Measurements from ENCODE around the gene PDE6A.

PDE6A gene

GRCh38 chr5:149823375-149823774 lies 121.2 kb downstream of the PDE6A start:
- TF ChIP-seq CTCF (conservative IDR thresholded peaks at IDR 0.05; ENCODE audit: low read length) = no peak
- TF ChIP-seq EZH2phosphoT487 (IDR thresholded peaks at IDR 0.05; ENCODE audit: borderline replicate concordance) = no peak
- Histone ChIP-seq H3K4me2 (ENCODE audit: low read depth, low read length, poor library complexity, severe bottlenecking) (no peak overlapping the region), H3K9ac (ENCODE audit: low read depth, low read length, poor library complexity, severe bottlenecking) (no peak overlapping the region), H3K9me3 (ENCODE audit: insufficient read depth, low read depth, low read length) (no peaks in the 10 kb centered on the region), H4K20me1 (ENCODE audit: insufficient read depth, low read length, poor library complexity, severe bottlenecking) (no peaks in the 10 kb centered on the region), H3K4me1 (ENCODE audit: insufficient read depth, low read length, poor library complexity, severe bottlenecking) (no peaks in the 10 kb centered on the region), H2AFZ (ENCODE audit: low read length) (no peak overlapping the region), H3K27me3 (ENCODE audit: insufficient read depth, low read length, poor library complexity, severe bottlenecking) (no peaks in the 10 kb centered on the region), H3K4me3 (ENCODE audit: low read length, poor library complexity, severe bottlenecking) (no peak overlapping the region), H3K36me3 (ENCODE audit: insufficient read depth, low read length) (peaks cover 9% of the 10 kb centered on the region; the same call in 1 of the 2 replicates), H3K9me2 (replicated peaks; ENCODE audit: low read depth, low read length) (no peaks in the 10 kb centered on the region), H3F3A (ENCODE audit: low read depth) (no peaks in the 10 kb centered on the region), H3K79me2 (ENCODE audit: insufficient read depth, low read length) (no peaks in the 10 kb centered on the region)

- Histone ChIP-seq H3K4me3 (ENCODE audit: low read length, poor library complexity, severe bottlenecking) (no peak overlapping the region), H3K9ac (ENCODE audit: low read depth, low read length, poor library complexity, severe bottlenecking) (no peak overlapping the region)
- no peak for TF ChIP-seq CTCF (conservative IDR thresholded peaks at IDR 0.05; ENCODE audit: low read length)
- no peak for TF ChIP-seq EZH2phosphoT487 (IDR thresholded peaks at IDR 0.05; ENCODE audit: borderline replicate concordance)
Observed at GRCh38 chr5:149822301-149822700, 122.3 kb downstream of the PDE6A start.

GRCh38 chr5:149820536-149821510 lies 123.8 kb downstream of the PDE6A start:
- H3K4me1 ChIP-seq (ENCODE audit: insufficient read depth, low read length, poor library complexity, severe bottlenecking) = no peaks in the 10 kb centered on the region
- no peak overlapping the region for H3K9ac ChIP-seq (ENCODE audit: low read depth, low read length, poor library complexity, severe bottlenecking)
- H3F3A ChIP-seq (ENCODE audit: low read depth) = no peaks in the 10 kb centered on the region
- TF ChIP-seq EZH2phosphoT487 (IDR thresholded peaks at IDR 0.05; ENCODE audit: borderline replicate concordance) = no peak
- TF ChIP-seq CTCF (conservative IDR thresholded peaks at IDR 0.05; ENCODE audit: low read length) = no peak
- no peak overlapping the region for H3K4me3 ChIP-seq (ENCODE audit: low read length, poor library complexity, severe bottlenecking)
- H3K4me2 ChIP-seq (ENCODE audit: low read depth, low read length, poor library complexity, severe bottlenecking) = no peak overlapping the region
- H3K79me2 ChIP-seq (ENCODE audit: insufficient read depth, low read length) = no peaks in the 10 kb centered on the region
- no peaks in the 10 kb centered on the region; the same call in 1 of the 2 replicates for H3K36me3 ChIP-seq (ENCODE audit: insufficient read depth, low read length)
- H3K9me2 ChIP-seq (replicated peaks; ENCODE audit: low read depth, low read length) = no peaks in the 10 kb centered on the region
- H3K27me3 ChIP-seq (ENCODE audit: insufficient read depth, low read length, poor library complexity, severe bottlenecking) = no peaks in the 10 kb centered on the region
- H4K20me1 ChIP-seq (ENCODE audit: insufficient read depth, low read length, poor library complexity, severe bottlenecking) = no peaks in the 10 kb centered on the region
- H2AFZ ChIP-seq (ENCODE audit: low read length) = no peak overlapping the region
- H3K9me3 ChIP-seq (ENCODE audit: insufficient read depth, low read depth, low read length) = no peaks in the 10 kb centered on the region

More at GRCh38 chr5:149822301-149822700, 122.3 kb downstream of the PDE6A start:
- Histone ChIP-seq H3K9me3 (ENCODE audit: insufficient read depth, low read depth, low read length) (no peaks in the 10 kb centered on the region), H3K4me1 (ENCODE audit: insufficient read depth, low read length, poor library complexity, severe bottlenecking) (no peaks in the 10 kb centered on the region), H3K79me2 (ENCODE audit: insufficient read depth, low read length) (no peaks in the 10 kb centered on the region), H4K20me1 (ENCODE audit: insufficient read depth, low read length, poor library complexity, severe bottlenecking) (no peaks in the 10 kb centered on the region), H2AFZ (ENCODE audit: low read length) (no peak overlapping the region), H3K4me2 (ENCODE audit: low read depth, low read length, poor library complexity, severe bottlenecking) (no peak overlapping the region), H3K27me3 (ENCODE audit: insufficient read depth, low read length, poor library complexity, severe bottlenecking) (no peaks in the 10 kb centered on the region), H3F3A (ENCODE audit: low read depth) (no peaks in the 10 kb centered on the region), H3K9me2 (replicated peaks; ENCODE audit: low read depth, low read length) (no peaks in the 10 kb centered on the region), H3K36me3 (ENCODE audit: insufficient read depth, low read length) (peaks cover 8% of the 10 kb centered on the region; the same call in 1 of the 2 replicates)

Measured in Loucy (cell line).